Activated gamma-delta T cell treated with anti-CD3 and anti-CD28 coated beads, Interleukin-2, amount 50 U/mL, for 16 hours (primary cell): Measurements from ENCODE around the gene FRY.
"Not testable (repeated sequence)": the region's sequence is repeated elsewhere in the genome, so short reads cannot be mapped to it uniquely, and the experiment has no call there.

Experiments
- DNase-seq: peaks from one replicate; pipeline ENCODE4 v3.0.0-alpha.2; 2020; ENCODE audit warnings: low read depth

Gene FRY

GRCh38 chr13:32041429-32041828, 9.9 kb downstream of the FRY start:
- no peak for DNase-seq

DNA sequence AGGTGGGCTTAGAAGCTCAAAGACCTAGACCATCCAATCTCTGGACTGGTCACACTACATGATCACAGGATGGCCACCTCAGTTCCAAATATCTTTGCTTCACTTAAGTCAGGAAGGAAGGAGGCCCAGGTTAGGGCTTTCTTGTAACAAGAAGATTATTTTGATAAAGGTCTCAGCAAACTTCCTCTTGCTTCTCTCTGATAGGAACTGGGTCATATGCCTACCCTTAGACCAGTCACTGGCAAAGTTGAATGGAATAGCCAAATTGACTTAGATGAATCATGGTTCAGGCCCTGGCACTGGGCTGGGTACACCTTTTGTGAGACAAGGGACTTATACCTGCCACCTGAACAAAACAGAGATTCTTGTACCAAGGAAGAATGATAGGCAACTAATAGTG, 11.0 kb downstream of the FRY start:
- no peak for DNase-seq

GRCh38 chr13:32044446-32044845, 12.9 kb downstream of the FRY start:
- no peak for DNase-seq

DNA sequence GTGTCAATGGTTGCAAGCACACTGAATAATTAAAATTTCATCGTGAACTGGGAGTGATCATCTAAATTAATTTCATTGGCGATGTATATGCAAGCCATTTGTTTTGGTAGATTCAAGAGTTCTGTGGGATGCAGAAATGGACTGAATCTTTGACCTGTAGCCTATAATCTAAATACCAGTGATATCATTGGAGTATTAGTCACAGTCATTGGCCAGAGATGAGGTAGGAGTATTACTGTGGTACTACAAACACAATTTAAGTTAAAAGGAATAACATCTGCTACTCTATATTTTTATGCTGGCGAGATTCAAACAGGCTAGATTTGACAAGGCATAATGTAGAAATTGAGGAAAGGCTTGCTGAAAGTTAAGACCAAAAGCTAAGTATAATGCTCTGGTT, 14.0 kb downstream of the FRY start:
- no peak for DNase-seq

GRCh38 chr13:32045982-32046785, 14.6 kb downstream of the FRY start:
- no peak for DNase-seq

- no peak for DNase-seq
Measured at GRCh38 chr13:32047088-32047487, 15.5 kb downstream of the FRY start.

- no peak for DNase-seq
Measured at GRCh38 chr13:32047793-32048192, 16.2 kb downstream of the FRY start.

DNA sequence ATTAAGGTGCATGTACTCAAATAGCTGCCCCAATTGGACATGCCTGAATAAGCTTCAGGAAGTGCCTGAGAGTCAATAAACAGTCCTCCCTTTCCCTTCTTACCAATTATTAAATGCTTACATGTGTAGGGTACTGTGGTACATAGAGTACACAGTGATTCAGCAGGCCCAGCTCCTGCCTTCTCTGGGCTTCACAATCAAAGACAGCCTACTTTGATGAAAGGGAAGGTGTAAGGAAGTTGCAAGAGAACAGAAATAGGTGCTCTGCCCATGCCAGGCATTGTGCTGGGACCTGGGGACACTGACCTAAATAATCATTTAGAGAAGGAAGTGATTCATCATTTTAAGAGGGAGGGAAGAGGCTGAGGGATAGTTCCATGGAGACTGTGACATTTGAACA, 17.2 kb downstream of the FRY start:
- no peak for DNase-seq

- DNase-seq, result no peak
Measured at GRCh38 chr13:32051156-32051555, 19.6 kb downstream of the FRY start.

DNA sequence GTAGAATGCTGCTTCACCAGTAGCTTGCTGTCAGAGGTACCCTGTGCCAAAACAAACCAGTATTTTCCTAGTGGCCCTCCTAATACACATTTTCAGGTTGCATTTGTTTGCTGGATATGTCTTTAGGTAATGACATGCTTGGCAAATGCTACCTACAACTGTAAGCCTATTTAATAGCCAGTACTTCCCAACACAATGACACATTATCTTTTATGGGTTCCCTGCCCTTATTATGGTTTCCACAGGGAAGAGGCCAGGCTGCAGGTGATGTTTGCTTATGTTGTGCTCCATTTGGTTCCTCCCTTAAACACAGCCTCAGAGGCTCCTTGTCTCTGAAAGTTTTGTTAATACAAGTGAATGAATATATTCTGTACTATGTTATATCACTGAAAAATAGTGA, 24.7 kb downstream of the FRY start:
- DNase-seq, result no peak

DNA sequence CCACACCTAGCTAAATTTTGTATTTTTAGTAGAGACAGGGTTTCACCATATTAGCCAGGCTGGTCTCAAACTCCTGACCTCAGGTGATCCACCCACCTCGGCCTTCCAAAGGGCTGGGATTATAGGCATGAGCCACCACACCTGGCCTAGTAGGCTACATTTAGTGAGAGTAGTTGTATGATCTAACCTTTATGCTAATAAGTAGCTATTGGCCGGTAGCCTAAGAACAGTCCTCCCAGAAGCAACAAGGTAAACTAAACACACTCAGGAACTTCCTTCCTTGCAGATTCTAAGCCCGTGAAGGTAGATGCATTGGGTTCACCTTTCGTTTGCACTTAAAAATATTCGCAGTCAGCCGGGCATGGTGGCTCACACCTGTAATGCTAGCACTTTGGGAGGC, 25.8 kb downstream of the FRY start:
- DNase-seq, result not testable (repeated sequence)

GRCh38 chr13:32059511-32059984, 28.0 kb downstream of the FRY start:
- no peak for DNase-seq

DNA sequence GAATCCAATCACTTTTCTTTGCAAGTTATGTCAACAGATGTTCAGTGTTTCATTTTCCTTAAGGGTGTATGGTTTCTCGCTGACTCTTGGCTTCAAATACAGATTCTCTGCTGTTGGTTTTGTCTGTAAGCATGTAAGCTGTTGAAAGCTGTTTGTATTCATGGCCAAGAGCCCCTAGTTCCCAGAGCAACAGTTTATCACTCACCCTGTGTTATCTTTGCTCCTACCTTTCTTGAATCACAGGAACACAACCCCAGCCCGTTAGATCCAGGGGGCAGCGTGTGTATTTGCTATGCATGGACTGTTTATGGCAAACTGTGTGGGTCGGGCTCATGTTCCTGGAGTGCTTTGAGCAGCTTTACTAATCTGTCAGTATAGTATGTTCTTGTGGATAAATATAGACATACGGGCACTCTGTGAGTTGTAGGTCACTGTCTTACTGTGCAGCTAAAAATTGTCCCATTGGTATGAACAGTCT, 28.9 kb downstream of the FRY start:
- no peak for DNase-seq

DNA sequence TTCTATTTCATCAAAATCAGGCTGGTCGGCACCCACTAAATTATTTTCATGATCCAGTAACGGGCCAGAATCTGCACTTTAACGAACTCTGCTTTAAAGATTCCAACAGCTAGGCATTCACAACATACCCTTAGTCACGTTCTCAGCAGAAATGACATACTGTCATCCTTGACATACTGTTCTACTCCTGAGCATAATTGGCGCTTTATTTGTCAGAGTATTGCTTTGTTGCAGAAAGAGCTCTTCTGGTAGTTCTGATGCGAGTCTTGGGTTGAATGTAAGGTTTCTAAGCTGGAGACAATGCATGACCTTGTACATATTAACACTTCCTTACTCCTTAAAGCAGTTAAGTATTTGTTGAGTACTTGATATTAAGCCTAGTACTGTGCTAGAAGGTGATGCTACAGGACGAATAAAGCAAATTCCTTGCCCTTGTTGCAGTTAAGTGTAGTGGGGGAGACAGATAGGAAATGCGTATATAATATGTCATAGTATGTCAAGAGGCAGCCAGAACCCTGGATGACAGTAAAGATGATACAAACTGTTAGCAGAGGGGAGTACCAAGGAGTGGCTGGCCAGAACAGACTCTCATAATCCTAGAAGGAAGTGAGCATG, 32.2 kb downstream of the FRY start:
- no peak for DNase-seq

DNA sequence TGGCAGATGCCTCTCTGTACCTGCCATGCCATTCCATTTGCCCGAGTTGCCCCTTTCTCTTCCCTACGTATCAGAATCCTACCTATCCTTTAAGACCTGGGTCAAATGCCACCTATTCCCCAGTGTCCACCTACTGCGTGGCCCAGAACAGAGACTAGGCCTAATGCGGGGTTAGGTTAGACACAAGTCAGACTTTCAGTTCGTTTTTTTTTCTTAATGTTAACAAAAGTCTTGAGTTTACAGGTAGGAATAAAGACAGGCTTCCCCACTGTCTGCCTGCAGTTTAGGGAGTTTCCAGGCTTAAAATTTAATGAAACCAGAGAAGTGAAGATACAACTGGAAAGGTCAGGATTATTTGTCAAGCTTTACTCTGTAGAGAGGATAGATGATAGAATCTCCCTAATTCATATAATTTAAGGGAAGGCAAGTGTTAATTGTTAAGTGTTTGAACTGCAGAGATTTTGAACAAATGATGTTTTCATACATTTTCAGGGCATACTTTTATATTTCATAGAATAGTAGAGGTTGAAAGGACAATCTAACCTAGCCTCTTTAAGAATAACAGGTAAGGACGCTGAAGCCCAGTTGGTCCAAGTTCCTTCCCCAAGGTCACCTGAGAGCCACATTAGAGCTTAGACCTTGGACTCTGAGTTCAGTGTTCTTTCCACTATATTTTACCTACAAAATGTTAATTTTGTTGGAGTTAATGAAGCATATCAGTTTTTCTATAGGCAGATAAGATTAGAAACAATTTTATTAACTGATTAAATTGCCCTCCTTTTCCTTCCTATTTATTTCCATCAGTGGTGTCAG, 35.8 kb downstream of the FRY start:
- DNase-seq, result no peak

DNA sequence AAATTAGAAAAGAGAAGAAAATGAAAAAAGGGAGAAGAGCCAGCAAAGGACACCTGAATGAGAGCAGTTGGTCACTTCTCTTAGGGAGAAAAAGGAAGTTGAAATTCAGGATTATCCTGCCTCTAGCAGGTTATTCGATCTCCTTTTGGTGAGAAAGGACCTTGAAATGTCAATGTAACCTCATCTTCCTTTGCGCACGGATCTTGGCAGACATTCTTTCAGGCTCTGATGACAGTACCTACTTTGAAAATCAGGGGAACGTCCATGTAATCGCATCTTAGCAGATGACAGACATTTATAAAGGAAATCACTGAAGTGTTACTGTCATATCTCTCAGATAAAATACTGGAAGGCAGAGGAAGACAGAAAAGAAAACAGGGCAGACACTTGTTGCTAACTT, 36.7 kb downstream of the FRY start:
- DNase-seq, result no peak

DNA sequence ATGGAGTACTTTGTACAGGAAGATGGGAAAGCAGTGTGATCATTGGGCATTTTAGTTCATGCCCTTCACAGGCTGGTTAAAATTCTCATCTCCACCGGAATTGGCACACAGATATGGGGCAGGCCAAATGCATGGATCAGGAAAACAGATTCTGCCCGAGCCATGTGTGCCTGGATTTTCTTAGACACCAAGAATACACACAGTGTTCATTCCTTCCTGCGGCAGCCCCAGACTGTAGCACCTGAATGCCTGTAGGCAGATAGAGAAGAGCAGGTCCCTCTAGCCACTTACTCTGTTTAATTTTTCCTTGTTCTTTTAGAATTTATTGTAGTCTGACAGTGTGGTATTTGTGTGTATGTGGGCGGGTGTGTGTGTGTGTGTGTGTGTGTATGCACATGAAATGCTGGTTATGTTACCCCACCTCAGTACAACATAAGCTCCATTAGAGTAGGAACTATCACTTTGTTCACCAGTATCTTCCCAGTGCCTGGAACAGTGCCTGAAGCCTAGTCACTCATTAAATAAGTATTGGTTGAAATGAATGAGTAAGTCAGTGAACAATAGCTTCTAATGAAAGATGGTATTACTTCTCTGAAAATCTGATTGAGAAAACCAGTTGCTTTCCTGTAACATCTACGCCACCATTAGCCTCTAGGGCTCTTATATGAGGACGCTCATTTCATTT, 41.7 kb downstream of the FRY start:
- no peak for DNase-seq

GRCh38 chr13:32075170-32075851, 43.7 kb downstream of the FRY start:
- DNase-seq, result no peak

- no peak for DNase-seq
Measured at GRCh38 chr13:32079587-32079986, 48.0 kb downstream of the FRY start.

DNA sequence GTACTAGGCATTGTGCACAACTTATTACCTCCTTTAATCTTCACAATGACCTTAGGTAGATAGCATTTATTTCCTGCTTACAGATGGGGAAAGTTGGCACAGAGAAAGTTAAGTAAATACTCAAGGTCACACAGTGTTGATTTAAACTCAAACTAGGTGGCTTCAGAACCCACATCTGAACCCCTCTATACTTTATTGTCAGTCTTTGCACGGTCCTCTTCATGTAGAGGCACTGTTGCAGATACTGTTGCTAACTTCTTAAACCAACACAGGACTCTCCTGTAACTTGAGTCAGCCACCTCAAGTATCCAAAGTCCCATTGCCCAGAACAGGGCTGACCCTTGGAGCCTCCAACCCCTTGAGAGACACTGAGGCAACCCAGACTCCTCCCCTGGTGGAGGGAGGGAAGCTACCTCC, 48.8 kb downstream of the FRY start:
- DNase-seq, result no peak

GRCh38 chr13:32081591-32081990, 50.0 kb downstream of the FRY start:
- no peak for DNase-seq

DNA sequence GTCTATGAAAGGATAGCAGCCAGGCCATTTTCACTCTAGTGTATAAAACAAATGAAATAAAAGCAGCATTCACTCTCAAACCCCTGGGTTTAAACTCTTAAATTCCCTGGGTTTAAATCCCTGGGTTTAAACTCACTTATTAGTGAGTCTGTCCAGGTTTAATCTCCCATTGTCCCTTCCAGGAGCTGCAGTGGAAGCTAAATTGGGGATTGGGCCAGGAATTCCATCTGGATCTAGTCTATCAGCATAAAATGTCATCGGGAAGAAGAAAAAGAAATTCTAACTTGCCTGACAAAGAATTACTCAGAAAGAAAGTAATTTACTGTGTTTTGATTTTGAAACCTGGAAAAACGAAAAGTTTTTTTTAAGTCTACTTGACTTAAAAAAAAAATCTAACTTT, 54.8 kb downstream of the FRY start:
- no peak for DNase-seq
